Mucosa of stomach (tissue), 1 donor: Measurements from ENCODE around the gene GPAT3.
"Not testable (repeated sequence)": the region's sequence is repeated elsewhere in the genome, so short reads cannot be mapped to it uniquely, and the experiment has no call there.

Source experiments
- H3K27me3 ChIP-seq: one replicate; pipeline ENCODE4 v1.7.0; 2013; ENCODE audit warnings: mild to moderate bottlenecking, low read length; ENCODE audit not compliant: control insufficient read depth, insufficient read depth
- H3K36me3 ChIP-seq: one replicate; pipeline ENCODE4 v1.7.0; 2013; ENCODE audit warnings: low read length; ENCODE audit not compliant: control insufficient read depth, insufficient read depth
- H3K4me1 ChIP-seq: one replicate; pipeline ENCODE4 v1.7.0; 2013; ENCODE audit warnings: mild to moderate bottlenecking, low read length; ENCODE audit not compliant: control insufficient read depth, insufficient read depth
- H3K4me3 ChIP-seq: one replicate; pipeline ENCODE4 v1.7.0; 2013; ENCODE audit warnings: low read length
- H3K9ac ChIP-seq: one replicate; pipeline ENCODE4 v1.7.0; 2013; ENCODE audit warnings: mild to moderate bottlenecking, low read length, moderate library complexity
- H3K9me3 ChIP-seq: one replicate; pipeline ENCODE4 v1.7.0; 2013; ENCODE audit warnings: mild to moderate bottlenecking, low read length, moderate library complexity; ENCODE audit not compliant: control insufficient read depth
- donor health status: Pancreatic carcinoma.

GPAT3 gene

GRCh38 chr4:83606898-83607297 lies 71.0 kb downstream of the GPAT3 start:
- no peaks in the 10 kb centered on the region for H3K36me3 ChIP-seq
- no peak overlapping the region for H3K4me3 ChIP-seq
- no peaks in the 10 kb centered on the region for H3K27me3 ChIP-seq

GRCh38 chr4:83609365-83609764 lies 73.5 kb downstream of the GPAT3 start:
- Histone ChIP-seq H3K4me3 (no peak overlapping the region), H3K9me3 (no peaks in the 10 kb centered on the region), H3K27me3 (no peaks in the 10 kb centered on the region)

More at GRCh38 chr4:83606898-83607297, 71.0 kb downstream of the GPAT3 start:
- Histone ChIP-seq H3K4me1 (peaks cover 13% of the 10 kb centered on the region), H3K9me3 (no peaks in the 10 kb centered on the region), H3K9ac (no peak overlapping the region)

DNA sequence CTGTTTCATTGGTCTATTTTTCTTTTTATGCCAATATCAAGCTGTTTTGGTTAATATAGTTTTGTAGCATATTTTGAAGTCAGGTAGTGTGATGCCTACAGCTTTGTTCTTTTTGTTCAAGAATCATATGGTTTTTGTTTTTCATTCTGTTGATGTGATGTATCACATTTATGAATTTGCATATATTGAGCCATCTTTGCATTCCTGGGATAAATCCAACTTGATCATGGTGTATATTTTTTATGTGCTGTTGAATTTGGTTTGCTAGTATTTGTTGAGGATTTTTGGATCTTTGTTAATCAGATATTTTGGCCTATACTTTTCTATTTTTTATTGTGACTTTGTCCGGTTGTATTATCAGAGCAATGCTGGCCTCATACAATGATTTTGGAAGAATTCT lies 74.8 kb downstream of the GPAT3 start:
- Histone ChIP-seq H3K9me3 (no peaks in the 10 kb centered on the region), H3K4me3 (no peak overlapping the region)

More at GRCh38 chr4:83609365-83609764, 73.5 kb downstream of the GPAT3 start:
- Histone ChIP-seq H3K36me3 (no peaks in the 10 kb centered on the region), H3K9ac (no peak overlapping the region), H3K4me1 (peaks cover 13% of the 10 kb centered on the region)

GRCh38 chr4:83613023-83613422 lies 77.1 kb downstream of the GPAT3 start:
- H3K4me3 ChIP-seq: no peak overlapping the region
- peaks cover under 1% of the 10 kb centered on the region for H3K4me1 ChIP-seq
- no peaks in the 10 kb centered on the region for H3K36me3 ChIP-seq
- H3K9me3 ChIP-seq: no peaks in the 10 kb centered on the region
- H3K27me3 ChIP-seq: peaks cover 4% of the 10 kb centered on the region
- no peak overlapping the region for H3K9ac ChIP-seq

More for the DNA sequence above, 74.8 kb downstream of the GPAT3 start:
- Histone ChIP-seq H3K27me3 (peaks cover 4% of the 10 kb centered on the region), H3K9ac (no peak overlapping the region), H3K4me1 (peaks cover 5% of the 10 kb centered on the region), H3K36me3 (no peaks in the 10 kb centered on the region)

- no peak overlapping the region for H3K4me3 ChIP-seq
- H3K9me3 ChIP-seq: no peaks in the 10 kb centered on the region
- no peaks in the 10 kb centered on the region for H3K36me3 ChIP-seq
Observed at GRCh38 chr4:83613994-83614393, 78.1 kb downstream of the GPAT3 start.

DNA sequence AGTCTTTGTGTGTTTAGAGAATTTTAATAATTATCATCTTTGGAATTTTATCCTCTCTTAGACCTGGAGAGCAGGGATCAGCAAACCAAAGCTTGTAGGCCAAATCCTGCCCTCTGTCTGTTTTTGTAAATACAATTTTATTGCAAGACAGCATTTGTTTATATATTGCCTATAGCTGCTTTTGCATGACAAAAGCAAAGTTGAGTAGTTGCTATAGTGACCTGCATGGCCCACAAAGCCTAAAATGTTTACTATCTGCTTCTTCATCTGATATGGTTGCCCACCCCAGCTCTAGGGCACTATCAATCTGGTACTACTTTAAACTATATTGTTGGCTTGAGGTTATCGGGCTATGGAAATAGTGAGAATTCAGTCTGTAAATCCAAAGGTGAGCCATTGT lies 80.3 kb downstream of the GPAT3 start:
- H3K27me3 ChIP-seq: peaks cover 4% of the 10 kb centered on the region
- H3K9ac ChIP-seq: no peak overlapping the region
- H3K4me3 ChIP-seq: no peak overlapping the region

More at GRCh38 chr4:83613994-83614393, 78.1 kb downstream of the GPAT3 start:
- Histone ChIP-seq H3K4me1 (peaks cover 10% of the 10 kb centered on the region), H3K27me3 (peaks cover 4% of the 10 kb centered on the region), H3K9ac (no peak overlapping the region)

GRCh38 chr4:83617371-83618035 lies 81.6 kb downstream of the GPAT3 start:
- Histone ChIP-seq H3K9ac (no peak overlapping the region), H3K9me3 (peaks cover 2% of the 10 kb centered on the region), H3K27me3 (peaks cover 4% of the 10 kb centered on the region), H3K4me3 (no peak overlapping the region), H3K4me1 (peaks cover 20% of the 10 kb centered on the region), H3K36me3 (no peaks in the 10 kb centered on the region)

More for the DNA sequence above, 80.3 kb downstream of the GPAT3 start:
- no peaks in the 10 kb centered on the region for H3K36me3 ChIP-seq
- H3K4me1 ChIP-seq: peaks cover 20% of the 10 kb centered on the region
- no peaks in the 10 kb centered on the region for H3K9me3 ChIP-seq

DNA sequence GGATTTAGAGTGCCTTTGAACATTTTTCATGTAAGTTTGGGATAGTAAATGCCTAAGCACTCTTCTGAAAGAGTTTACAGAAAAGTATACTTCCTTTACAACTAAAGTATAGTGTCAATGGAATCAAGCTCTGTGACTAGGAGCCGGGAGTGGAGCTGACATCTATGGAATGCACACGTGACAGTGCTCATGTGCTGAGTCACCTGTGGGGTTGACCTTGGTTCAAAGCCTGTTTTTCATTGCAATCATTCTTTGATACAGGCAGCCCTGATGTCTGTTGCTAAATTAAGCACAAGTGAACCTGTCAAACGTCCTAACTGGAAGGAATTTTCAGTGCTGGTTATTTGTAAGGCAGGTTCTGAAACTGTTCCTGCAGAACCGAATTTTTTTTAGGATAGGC lies 82.5 kb downstream of the GPAT3 start:
- H3K9ac ChIP-seq: no peak overlapping the region
- no peaks in the 10 kb centered on the region for H3K36me3 ChIP-seq
- H3K27me3 ChIP-seq: peaks cover 4% of the 10 kb centered on the region
- peaks cover 5% of the 10 kb centered on the region for H3K9me3 ChIP-seq
- peaks cover 20% of the 10 kb centered on the region for H3K4me1 ChIP-seq
- no peak overlapping the region for H3K4me3 ChIP-seq

DNA sequence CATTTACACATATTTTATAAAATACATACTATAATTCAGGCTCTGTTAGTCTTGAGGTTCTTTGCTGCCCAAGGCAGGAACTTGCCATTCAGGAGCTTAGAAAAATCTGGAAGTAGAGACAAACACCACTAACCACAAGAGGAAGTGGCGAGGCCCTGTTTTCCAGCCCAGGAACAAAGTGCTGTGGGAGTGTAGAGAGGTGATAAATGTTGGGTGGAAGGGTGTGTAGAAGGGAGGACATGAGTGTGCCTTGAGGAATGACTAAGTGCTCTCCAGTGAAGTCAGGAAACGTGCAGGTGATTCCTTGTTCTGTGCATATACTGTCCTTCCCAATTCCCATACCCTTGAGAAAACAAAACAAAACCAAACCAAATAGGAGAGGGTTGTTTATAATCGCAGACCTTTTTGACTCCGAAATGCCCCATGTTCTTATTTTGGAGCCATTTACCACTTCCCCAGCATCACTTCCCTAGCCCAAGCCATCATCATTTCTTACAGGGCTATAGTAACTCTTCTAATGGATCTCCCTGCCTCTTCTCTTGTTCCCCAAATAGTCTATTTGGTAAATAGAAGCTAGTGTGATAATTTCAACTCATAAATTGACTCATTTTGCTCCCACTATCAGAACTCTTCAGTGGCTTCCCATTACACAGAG lies 83.2 kb downstream of the GPAT3 start:
- H3K27me3 ChIP-seq: peaks cover 4% of the 10 kb centered on the region
- no peaks in the 10 kb centered on the region for H3K36me3 ChIP-seq
- H3K4me3 ChIP-seq: no peak overlapping the region
- peaks cover 5% of the 10 kb centered on the region for H3K9me3 ChIP-seq
- peaks cover 20% of the 10 kb centered on the region for H3K4me1 ChIP-seq
- H3K9ac ChIP-seq: no peak overlapping the region

DNA sequence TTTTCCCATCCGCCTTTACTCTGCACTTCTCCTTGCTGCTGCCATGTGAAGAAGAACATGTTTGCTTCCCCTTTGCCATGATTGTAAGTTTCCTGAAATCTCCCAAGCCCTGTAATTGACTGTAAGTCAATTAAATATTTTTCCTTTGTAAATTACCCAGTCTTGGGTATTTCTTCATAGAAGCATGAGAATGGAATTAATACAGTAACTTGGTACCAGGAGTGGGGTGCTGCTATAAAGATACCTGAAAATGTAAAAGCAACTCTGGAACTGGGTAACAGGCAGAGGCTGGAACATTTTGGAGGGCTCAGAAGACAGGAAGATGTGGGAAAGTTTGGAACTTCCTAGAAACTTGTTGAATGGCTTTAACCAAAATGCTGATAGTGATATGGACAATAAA lies 86.2 kb downstream of the GPAT3 start:
- H3K27me3 ChIP-seq, H3K4me3 ChIP-seq, H3K9me3 ChIP-seq, H3K36me3 ChIP-seq, H3K9ac ChIP-seq: not testable (repeated sequence)
- peaks cover 20% of the 10 kb centered on the region for H3K4me1 ChIP-seq

GRCh38 chr4:83625821-83626220 lies 89.9 kb downstream of the GPAT3 start:
- Histone ChIP-seq H3K4me1 (peaks cover 12% of the 10 kb centered on the region), H3K4me3 (no peak overlapping the region), H3K9me3 (peaks cover 5% of the 10 kb centered on the region), H3K36me3 (no peaks in the 10 kb centered on the region), H3K27me3 (no peaks in the 10 kb centered on the region), H3K9ac (no peak overlapping the region)

DNA sequence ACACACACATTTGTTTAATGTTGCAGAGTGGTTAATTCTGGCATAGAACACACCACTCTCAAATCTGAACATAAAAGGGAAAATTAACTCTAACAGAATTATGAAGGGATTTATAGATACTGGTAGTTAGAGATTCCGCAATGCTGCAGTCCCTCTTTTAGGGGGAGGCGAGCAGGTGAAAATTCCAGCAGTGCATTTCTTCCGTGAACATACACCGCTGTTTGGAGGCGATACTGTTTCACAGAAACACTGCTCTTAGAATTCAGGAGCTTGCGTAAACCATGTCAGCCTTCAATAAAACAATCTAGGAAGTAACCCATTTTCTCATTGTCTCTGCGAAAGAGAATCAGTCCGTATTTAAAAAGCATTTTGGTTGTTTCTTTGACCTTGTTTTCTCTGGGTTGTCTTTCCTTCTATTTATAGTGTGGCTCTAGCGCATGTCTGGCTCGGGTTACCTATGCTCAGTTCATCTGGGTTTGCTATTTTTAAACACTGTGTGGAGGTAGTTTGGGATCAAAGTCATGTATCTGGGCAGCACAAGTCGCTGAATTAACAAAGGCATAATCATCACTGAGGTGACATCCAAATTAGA lies 90.4 kb downstream of the GPAT3 start:
- no peaks in the 10 kb centered on the region for H3K36me3 ChIP-seq
- no peak overlapping the region for H3K9ac ChIP-seq
- no peak overlapping the region for H3K4me3 ChIP-seq
- no peaks in the 10 kb centered on the region for H3K27me3 ChIP-seq
- H3K9me3 ChIP-seq: peaks cover 5% of the 10 kb centered on the region
- H3K4me1 ChIP-seq: peaks cover 14% of the 10 kb centered on the region
